ENCODE data around the gene ZNF530. TPM values are rescaled to one million over a fixed set of nuclear protein-coding genes. Genes with fewer than 3 reads are reported as not detected.

ZNF530 gene
- total and polyA plus RNA-seq, 9 of the 15 experiments (the other 6 are each of a cell fraction or from before 2014, with no cell fraction given): 0.28 to 5.9 (median 4.0) TPM

DNA sequence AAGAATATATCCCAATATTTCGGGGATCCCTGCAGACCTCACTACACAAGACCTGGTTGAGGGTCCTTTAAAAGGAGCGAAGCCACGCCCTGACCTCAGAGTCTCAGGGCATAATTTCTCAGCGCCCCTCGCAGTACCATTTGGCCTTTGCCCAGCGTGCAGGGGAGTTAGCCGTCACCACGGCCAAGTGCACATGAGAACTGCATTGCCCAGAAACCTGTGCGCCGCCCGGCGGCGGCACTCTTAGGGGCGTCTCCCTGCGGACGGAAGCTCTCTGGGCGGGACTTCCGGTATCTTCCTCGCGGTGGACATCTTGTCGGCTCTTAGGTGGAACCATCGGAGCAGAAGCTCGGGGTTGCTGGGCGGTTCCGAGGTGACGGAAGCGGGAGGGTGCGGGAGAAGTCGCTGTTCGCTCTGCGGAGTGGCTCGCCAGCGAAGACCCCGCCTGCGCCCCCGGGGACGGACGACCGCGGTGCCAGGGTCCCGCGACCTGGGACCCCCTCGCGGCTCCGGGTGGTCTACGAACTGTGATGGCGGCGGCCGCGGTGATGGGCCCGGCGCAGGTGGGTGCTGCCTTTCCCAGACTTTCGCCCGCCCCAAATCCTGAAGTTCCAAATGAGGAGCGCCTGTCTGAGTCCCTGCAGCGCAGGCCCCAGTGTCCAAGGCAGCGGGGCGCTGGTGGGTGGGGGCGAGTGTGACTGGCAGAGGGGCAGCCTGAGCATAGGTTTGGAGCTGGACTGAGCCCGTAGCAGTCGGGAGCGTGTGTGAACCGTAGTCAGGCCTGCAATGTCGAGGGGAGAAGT is 14.5 kb downstream of the ZNF530 start, which contains the start of gene ZNF134 (continued):
- TF ChIP-seq POLR2G (IDR thresholded peaks at IDR 0.05; ENCODE audit: low read depth, low read length): peak; percentile 86
- peak; percentile 77 for TF ChIP-seq CHD1 (IDR thresholded peaks at IDR 0.05; ENCODE audit: low read length)
- peak; percentile 67 to 70 for TF ChIP-seq SIX5 (IDR thresholded peaks at IDR 0.05; ENCODE audit: borderline replicate concordance in 1 of 2, insufficient read depth in 1 of 2, low read depth in 1 of 2, low read length in 2 of 2)
- no peak for TF ChIP-seq NFE2L1 (tag; IDR thresholded peaks at IDR 0.05; ENCODE audit: borderline replicate concordance, low read depth)
- no peak for TF ChIP-seq HLTF (IDR thresholded peaks at IDR 0.05)
- TF ChIP-seq, protein P1, sequence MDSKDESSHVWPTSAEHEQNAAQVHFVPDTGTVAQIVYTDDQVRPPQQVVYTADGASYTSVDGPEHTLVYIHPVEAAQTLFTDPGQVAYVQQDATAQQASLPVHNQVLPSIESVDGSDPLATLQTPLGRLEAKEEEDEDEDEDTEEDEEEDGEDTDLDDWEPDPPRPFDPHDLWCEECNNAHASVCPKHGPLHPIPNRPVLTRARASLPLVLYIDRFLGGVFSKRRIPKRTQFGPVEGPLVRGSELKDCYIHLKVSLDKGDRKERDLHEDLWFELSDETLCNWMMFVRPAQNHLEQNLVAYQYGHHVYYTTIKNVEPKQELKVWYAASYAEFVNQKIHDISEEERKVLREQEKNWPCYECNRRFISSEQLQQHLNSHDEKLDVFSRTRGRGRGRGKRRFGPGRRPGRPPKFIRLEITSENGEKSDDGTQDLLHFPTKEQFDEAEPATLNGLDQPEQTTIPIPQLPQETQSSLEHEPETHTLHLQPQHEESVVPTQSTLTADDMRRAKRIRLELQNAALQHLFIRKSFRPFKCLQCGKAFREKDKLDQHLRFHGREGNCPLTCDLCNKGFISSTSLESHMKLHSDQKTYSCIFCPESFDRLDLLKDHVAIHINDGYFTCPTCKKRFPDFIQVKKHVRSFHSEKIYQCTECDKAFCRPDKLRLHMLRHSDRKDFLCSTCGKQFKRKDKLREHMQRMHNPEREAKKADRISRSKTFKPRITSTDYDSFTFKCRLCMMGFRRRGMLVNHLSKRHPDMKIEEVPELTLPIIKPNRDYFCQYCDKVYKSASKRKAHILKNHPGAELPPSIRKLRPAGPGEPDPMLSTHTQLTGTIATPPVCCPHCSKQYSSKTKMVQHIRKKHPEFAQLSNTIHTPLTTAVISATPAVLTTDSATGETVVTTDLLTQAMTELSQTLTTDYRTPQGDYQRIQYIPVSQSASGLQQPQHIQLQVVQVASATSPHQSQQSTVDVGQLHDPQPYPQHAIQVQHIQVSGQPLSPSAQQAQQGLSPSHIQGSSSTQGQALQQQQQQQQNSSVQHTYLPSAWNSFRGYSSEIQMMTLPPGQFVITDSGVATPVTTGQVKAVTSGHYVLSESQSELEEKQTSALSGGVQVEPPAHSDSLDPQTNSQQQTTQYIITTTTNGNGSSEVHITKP (IDR thresholded peaks at IDR 0.05; ENCODE audit: partially characterized antibody): peak; percentile 68
- no peak for TF ChIP-seq CCAR2 (IDR thresholded peaks at IDR 0.05; ENCODE audit: low read depth, low read length)
- TF ChIP-seq, protein P2, sequence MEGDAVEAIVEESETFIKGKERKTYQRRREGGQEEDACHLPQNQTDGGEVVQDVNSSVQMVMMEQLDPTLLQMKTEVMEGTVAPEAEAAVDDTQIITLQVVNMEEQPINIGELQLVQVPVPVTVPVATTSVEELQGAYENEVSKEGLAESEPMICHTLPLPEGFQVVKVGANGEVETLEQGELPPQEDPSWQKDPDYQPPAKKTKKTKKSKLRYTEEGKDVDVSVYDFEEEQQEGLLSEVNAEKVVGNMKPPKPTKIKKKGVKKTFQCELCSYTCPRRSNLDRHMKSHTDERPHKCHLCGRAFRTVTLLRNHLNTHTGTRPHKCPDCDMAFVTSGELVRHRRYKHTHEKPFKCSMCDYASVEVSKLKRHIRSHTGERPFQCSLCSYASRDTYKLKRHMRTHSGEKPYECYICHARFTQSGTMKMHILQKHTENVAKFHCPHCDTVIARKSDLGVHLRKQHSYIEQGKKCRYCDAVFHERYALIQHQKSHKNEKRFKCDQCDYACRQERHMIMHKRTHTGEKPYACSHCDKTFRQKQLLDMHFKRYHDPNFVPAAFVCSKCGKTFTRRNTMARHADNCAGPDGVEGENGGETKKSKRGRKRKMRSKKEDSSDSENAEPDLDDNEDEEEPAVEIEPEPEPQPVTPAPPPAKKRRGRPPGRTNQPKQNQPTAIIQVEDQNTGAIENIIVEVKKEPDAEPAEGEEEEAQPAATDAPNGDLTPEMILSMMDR (IDR thresholded peaks at IDR 0.05 in 2 of 3, conservative IDR thresholded peaks at IDR 0.05 in 1 of 3; ENCODE audit: insufficient read depth in 2 of 3, low read depth in 1 of 3, low read length in 3 of 3): 0 out of 6 replicates have a peak, but pooled peaks of 1 of the 3 experiments have one; percentile 11
- TF ChIP-seq CREM (IDR thresholded peaks at IDR 0.05; ENCODE audit: low read depth): peak; percentile 26; the same call in 1 of the 2 replicates
- TF ChIP-seq CBX3 (IDR thresholded peaks at IDR 0.05; ENCODE audit: borderline replicate concordance in 1 of 2, low read length in 2 of 2): peak in 1 of 2 experiments; percentile 40; a peak in 1 of 3 replicates
- TF ChIP-seq SRSF7 (optimal IDR thresholded peaks at IDR 0.05; ENCODE audit: low read depth, low read length): no peak
- 0 out of 2 replicates have a peak, but pooled peaks have one; percentile 11 for TF ChIP-seq SPI1 (IDR thresholded peaks at IDR 0.05; ENCODE audit: borderline replicate concordance, low read depth, low read length)
- TF ChIP-seq TEAD1 (CRISPR knock-in tag; IDR thresholded peaks at IDR 0.05): peak in 1 of 2 experiments; percentile 36; a peak in 1 of 4 replicates
- TF ChIP-seq CREB1 (IDR thresholded peaks at IDR 0.05): no peak
- 0 out of 2 replicates have a peak, but pooled peaks have one; percentile 37 for TF ChIP-seq CREB1 (CRISPR knock-in tag; IDR thresholded peaks at IDR 0.05)
- TF ChIP-seq ATF1 (CRISPR knock-in tag; IDR thresholded peaks at IDR 0.05): no peak
- peak; percentile 63; the same call in 1 of the 2 replicates for TF ChIP-seq ATF1 (tag; IDR thresholded peaks at IDR 0.05)
- no peak for TF ChIP-seq CBFA2T2 (conservative IDR thresholded peaks at IDR 0.05)
- peak; percentile 82 for TF ChIP-seq ZNF143 (CRISPR knock-in tag; IDR thresholded peaks at IDR 0.05)

Data from K562 (cell line).